Neuronal stem cell (in vitro differentiated cells): ENCODE data around the gene GNG13.
A peak's percentile ranks its signal among the peaks of the same experiment; 100 is the strongest.

Experiments
- DNase-seq: peaks from one replicate; pipeline ENCODE4 v3.0.0-alpha.2; 2013; ENCODE audit warnings: low spot score
- H2AFZ ChIP-seq: one replicate; pipeline ENCODE4 v1.6.1; 2013; ENCODE audit warnings: mild to moderate bottlenecking, low read length, inconsistent platforms
- H2AK5ac ChIP-seq: 2 replicates; pipeline ENCODE4 v1.6.1; 2013; ENCODE audit warnings: low read depth, mild to moderate bottlenecking, inconsistent platforms, low read length, moderate library complexity, mixed read lengths
- H2BK120ac ChIP-seq: 2 replicates; pipeline ENCODE4 v1.6.1; 2013; ENCODE audit warnings: low read depth, mild to moderate bottlenecking, inconsistent platforms, low read length, moderate library complexity, mixed read lengths
- H2BK12ac ChIP-seq: one replicate; pipeline ENCODE4 v1.6.1; 2013; ENCODE audit warnings: low read length, inconsistent platforms
- H2BK15ac ChIP-seq: 2 replicates; pipeline ENCODE4 v1.6.1; 2013; ENCODE audit warnings: mild to moderate bottlenecking, low read length, inconsistent platforms, mixed read lengths
- H2BK5ac ChIP-seq: one replicate; pipeline ENCODE4 v1.6.1; 2013; ENCODE audit warnings: inconsistent platforms, mild to moderate bottlenecking, low read length, moderate library complexity
- H3K14ac ChIP-seq: one replicate; pipeline ENCODE4 v1.6.1; 2013; ENCODE audit warnings: low read length, inconsistent platforms
- H3K18ac ChIP-seq: 2 replicates; pipeline ENCODE4 v1.6.1; 2013; ENCODE audit warnings: low read length, inconsistent platforms
- H3K23ac ChIP-seq: 2 replicates; pipeline ENCODE4 v1.6.1; 2013; ENCODE audit warnings: low read depth, mild to moderate bottlenecking, mixed read lengths, low read length, inconsistent platforms; ENCODE audit not compliant: poor library complexity
- H3K27ac ChIP-seq: replicated peaks from 3 replicates; pipeline ENCODE4 v1.5.1; 2013; ENCODE audit warnings: low read length, inconsistent platforms
- H3K27me3 ChIP-seq, 3 experiments: 2 replicates each; pipeline ENCODE4 v1.6.1; 2013; ENCODE audit warnings: low read length in 3 of 3, mild to moderate bottlenecking in 2 of 3, inconsistent platforms in 1 of 3, low read depth in 1 of 3, mixed read lengths in 1 of 3, moderate library complexity in 1 of 3; ENCODE audit not compliant: control insufficient read depth in 3 of 3, insufficient read depth in 3 of 3
- H3K36me3 ChIP-seq, 2 donors: replicated peaks in 1 of 2; 2 replicates each; pipeline ENCODE4 v1.6.1; 2013; ENCODE audit warnings: low read length in 2 of 2; ENCODE audit not compliant: control insufficient read depth in 2 of 2, insufficient read depth in 2 of 2
- H3K4ac ChIP-seq: 2 replicates; pipeline ENCODE4 v1.6.1; 2013; ENCODE audit warnings: inconsistent platforms, mild to moderate bottlenecking, low read length, moderate library complexity
- H3K4me1 ChIP-seq, 2 donors: 1 replicate in 1 of 2; 2 replicates in 1 of 2; pipeline ENCODE4 v1.6.1; 2013; ENCODE audit warnings: low read length in 2 of 2, low read depth in 1 of 2; ENCODE audit not compliant: control insufficient read depth in 2 of 2, insufficient read depth in 1 of 2
- H3K4me2 ChIP-seq: one replicate; pipeline ENCODE4 v1.6.1; 2013; ENCODE audit warnings: mild to moderate bottlenecking, low read length, inconsistent platforms; ENCODE audit not compliant: insufficient read depth, poor library complexity, severe bottlenecking
- H3K4me3 ChIP-seq, 2 donors: 2 replicates each; pipeline ENCODE4 v1.5.1; 2013; ENCODE audit warnings: low read length in 2 of 2, mild to moderate bottlenecking in 2 of 2, inconsistent platforms in 1 of 2, moderate library complexity in 1 of 2
- H3K79me1 ChIP-seq: one replicate; pipeline ENCODE4 v1.6.1; 2013; ENCODE audit warnings: low read depth, mild to moderate bottlenecking, inconsistent platforms, low read length, moderate library complexity
- H3K9ac ChIP-seq: one replicate; pipeline ENCODE4 v1.6.1; 2013; ENCODE audit warnings: mild to moderate bottlenecking, low read depth, low read length, inconsistent platforms; ENCODE audit not compliant: poor library complexity
- H3K9me3 ChIP-seq, 2 donors: replicated peaks in 1 of 2; 2 replicates each; pipeline versions ENCODE3 to v1.6.1; 2013; ENCODE audit warnings: low read length in 2 of 2, mild to moderate bottlenecking in 2 of 2, inconsistent platforms in 1 of 2, low read depth in 1 of 2, mixed read lengths in 1 of 2, moderate library complexity in 1 of 2; ENCODE audit not compliant: control insufficient read depth in 2 of 2, insufficient read depth in 1 of 2
- H4K8ac ChIP-seq: one replicate; pipeline ENCODE4 v1.6.1; 2013; ENCODE audit warnings: low read depth, mild to moderate bottlenecking, inconsistent platforms, low read length, moderate library complexity
- H4K91ac ChIP-seq: one replicate; pipeline ENCODE4 v1.6.1; 2013; ENCODE audit warnings: low read length, low read depth, mild to moderate bottlenecking, inconsistent platforms; ENCODE audit not compliant: poor library complexity
- WGBS, 2 donors: extraction: QIAGEN DNeasy Blood & Tissue Kit; methylation state at CpG; one replicate each; pipeline ENCODE4 v1.1.7; 2013; ENCODE audit warnings: missing lambda C conversion rate in 2 of 2, mixed read lengths in 1 of 2; ENCODE audit not compliant: insufficient read length in 2 of 2, insufficient replicate concordance in 1 of 2; ENCODE audit errors: extremely low coverage in 2 of 2; 5-methylcytosine and 5-hydroxymethylcytosine counted together

The GNG13 gene

DNA sequence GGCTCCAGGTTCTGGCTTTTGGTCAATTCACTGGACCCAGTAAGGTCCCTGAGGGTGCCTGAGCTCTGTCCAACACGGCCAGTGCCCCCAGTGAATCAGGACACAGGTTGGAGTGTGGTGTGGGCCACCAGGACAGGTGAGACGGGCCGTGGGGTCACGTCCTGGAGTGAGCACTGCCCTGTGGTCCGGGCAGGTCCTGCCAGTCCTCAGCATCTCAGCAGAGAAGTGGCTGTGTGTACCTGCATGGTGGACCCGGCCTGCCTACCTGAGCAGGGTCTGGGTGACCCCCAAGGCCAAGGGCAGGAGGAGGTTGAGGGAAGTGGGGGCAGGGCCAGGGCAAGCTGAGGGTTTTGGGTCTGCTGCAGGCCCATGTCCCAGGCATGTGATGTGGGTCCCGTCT, 1.9 kb upstream of the GNG13 start:
- peaks cover 4% of the 10 kb centered on the region for H3K79me1 ChIP-seq
- peak overlapping the region; percentile 75 for H3K14ac ChIP-seq
- no peak overlapping the region for H3K4ac ChIP-seq
- H4K91ac ChIP-seq, result no peak overlapping the region
- H2AFZ ChIP-seq, result no peak overlapping the region
- H2BK120ac ChIP-seq, result no peak overlapping the region
- H3K4me1 ChIP-seq, result peaks cover 13 to 15% of the 10 kb centered on the region in 2 donors
- H3K27ac ChIP-seq, result no peak overlapping the region
- no peak overlapping the region for H2BK12ac ChIP-seq
- peak overlapping the region; percentile 79 for H2AK5ac ChIP-seq
- H3K4me3 ChIP-seq, result peak overlapping the region in 1 of 2 donors; percentile 61
- DNase-seq, result no peak
- no peak overlapping the region for H4K8ac ChIP-seq
- H3K9me3 ChIP-seq, result peaks cover 0 to 2% of the 10 kb centered on the region in 2 donors
- no peak overlapping the region for H3K18ac ChIP-seq
- H3K36me3 ChIP-seq, result peaks cover 2 to 5% of the 10 kb centered on the region in 2 donors
- H3K9ac ChIP-seq, result no peak overlapping the region
- WGBS, 2 donors, result no CpG with 5 or more reads among the region's 7 CpGs
- H2BK15ac ChIP-seq, result peak overlapping the region; percentile 88
- H3K27me3 ChIP-seq, result peaks cover 0 to 40% (median 13%) of the 10 kb centered on the region in 3 experiments
- peak overlapping the region; percentile 39 for H2BK5ac ChIP-seq
- H3K4me2 ChIP-seq, result no peak overlapping the region
- peak overlapping the region; percentile 67 for H3K23ac ChIP-seq

DNA sequence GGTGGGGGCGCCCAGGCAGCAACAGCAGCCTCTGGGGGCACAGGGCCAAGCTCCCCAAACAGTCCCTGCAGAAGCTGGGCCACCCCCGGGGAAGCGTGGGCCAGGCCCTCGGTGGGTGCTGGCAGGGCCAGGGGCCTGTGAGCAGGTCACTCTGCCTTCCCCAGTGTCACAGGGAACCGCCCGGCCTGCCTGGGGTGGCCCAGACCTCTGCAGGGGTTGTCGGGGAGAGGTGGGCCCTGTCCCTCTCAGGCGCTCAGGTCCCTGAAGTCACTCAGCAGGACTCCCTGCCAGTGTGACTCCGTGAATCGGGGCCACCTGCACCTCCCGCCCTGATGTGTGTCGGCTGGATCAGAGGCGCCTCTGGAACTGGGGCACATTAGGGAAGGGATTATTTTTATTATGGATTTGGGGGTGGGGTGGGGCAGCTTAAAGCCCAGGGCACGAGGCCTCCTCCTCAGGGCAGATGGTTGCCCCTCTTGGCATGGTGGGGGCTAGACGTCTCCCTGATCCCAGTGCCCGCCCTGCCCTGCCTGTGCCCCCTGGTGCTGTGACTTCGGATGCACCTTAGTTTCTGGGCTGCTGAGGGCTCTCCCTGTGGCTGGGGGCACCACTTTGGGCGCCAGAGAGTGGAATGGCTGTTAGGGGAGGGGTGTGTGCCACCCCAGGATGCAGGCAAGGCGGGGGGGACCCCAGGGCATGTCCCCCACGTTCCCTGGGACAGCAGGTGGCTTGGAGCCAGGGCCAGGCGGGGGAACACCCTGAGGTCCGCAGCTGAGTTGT, 1.2 kb upstream of the GNG13 start:
- Histone ChIP-seq H3K79me1 (peaks cover 2% of the 10 kb centered on the region), H2BK15ac (peak overlapping the region; percentile 78), H2BK5ac (peak overlapping the region; percentile 39), H3K9ac (peak overlapping the region; percentile 21), H2BK12ac (peak overlapping the region; percentile 73), H4K91ac (no peak overlapping the region), H3K4me2 (no peak overlapping the region), H2AFZ (no peak overlapping the region), H3K4me1 (peaks cover 13 to 15% of the 10 kb centered on the region in 2 donors), H3K23ac (peak overlapping the region; percentile 29), H3K4me3 (no peak overlapping the region), H3K14ac (peak overlapping the region; percentile 21), H3K9me3 (peaks cover 0 to 2% of the 10 kb centered on the region in 2 donors), H2BK120ac (no peak overlapping the region), H4K8ac (peak overlapping the region; percentile 65), H2AK5ac (peak overlapping the region; percentile 89), H3K27ac (no peak overlapping the region), H3K4ac (peak overlapping the region; percentile 23), H3K27me3 (peaks cover 0 to 40% (median 13%) of the 10 kb centered on the region in 3 experiments), H3K18ac (peak overlapping the region; percentile 57), H3K36me3 (peaks cover 4 to 10% of the 10 kb centered on the region in 2 donors)
- DNase-seq, result no peak
- WGBS, 2 donors, result no CpG with 5 or more reads among the region's 22 CpGs

DNA sequence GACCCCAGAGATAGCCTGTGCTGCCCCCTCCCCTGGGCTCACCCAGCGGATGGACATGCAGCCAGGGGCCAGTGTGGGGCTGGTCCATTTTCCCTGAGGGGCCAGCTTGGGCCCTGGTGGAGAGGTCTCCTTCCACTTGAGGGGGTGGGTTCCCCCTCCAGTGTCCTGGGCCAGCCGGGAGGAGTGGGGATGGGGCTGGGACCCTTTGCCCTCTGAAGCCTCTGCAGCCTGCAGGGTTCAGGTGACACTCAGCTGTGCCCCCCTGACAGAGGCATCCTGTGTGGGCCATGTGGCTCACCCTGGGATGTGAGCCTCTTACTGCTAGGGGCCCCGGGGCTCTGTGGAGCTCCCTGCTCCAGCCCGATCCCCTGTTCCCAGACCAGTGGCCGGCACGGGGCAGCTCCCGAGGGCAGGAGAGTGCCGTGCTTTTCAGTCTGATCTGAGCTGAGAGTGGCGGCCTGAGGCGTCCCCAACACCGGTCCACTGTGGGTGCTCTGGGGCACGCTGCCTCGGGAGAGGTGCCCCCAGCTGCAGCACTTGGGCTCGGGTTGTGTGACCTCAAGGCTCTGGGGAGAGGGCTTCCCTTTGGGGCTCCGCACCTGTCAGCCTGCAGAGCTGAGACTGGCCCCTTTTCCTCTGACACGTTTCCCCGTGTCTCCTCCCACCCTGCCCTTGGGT, 439 bp upstream of the GNG13 start:
- Histone ChIP-seq H3K9ac (peak overlapping the region; percentile 70), H3K79me1 (peaks cover 2% of the 10 kb centered on the region), H3K4me2 (peak overlapping the region; percentile 80), H3K14ac (peak overlapping the region; percentile 82), H3K27me3 (peaks cover 0 to 40% (median 13%) of the 10 kb centered on the region in 3 experiments), H4K8ac (no peak overlapping the region), H3K23ac (peak overlapping the region; percentile 29), H2BK120ac (peak overlapping the region; percentile 54), H3K27ac (no peak overlapping the region), H3K4me3 (no peak overlapping the region), H2BK12ac (peak overlapping the region; percentile 7), H3K4me1 (peaks cover 13 to 15% of the 10 kb centered on the region in 2 donors), H2BK5ac (peak overlapping the region; percentile 39), H3K18ac (peak overlapping the region; percentile 91), H4K91ac (no peak overlapping the region), H2AFZ (no peak overlapping the region), H3K4ac (no peak overlapping the region), H2BK15ac (peak overlapping the region; percentile 78), H3K36me3 (peaks cover 10 to 18% of the 10 kb centered on the region in 2 donors), H2AK5ac (peak overlapping the region; percentile 89), H3K9me3 (peaks cover 0 to 2% of the 10 kb centered on the region in 2 donors)
- DNase-seq, result no peak
- WGBS, 2 donors, result no CpG with 5 or more reads among the region's 17 CpGs
